Kidney (tissue), 14 donors: Measurements from ENCODE around the gene OR2K2. TPM values are rescaled to one million over a fixed set of nuclear protein-coding genes. Genes with fewer than 3 reads are reported as not detected.
"Not testable (repeated sequence)": the region's sequence is repeated elsewhere in the genome, so short reads cannot be mapped to it uniquely, and the experiment has no call there.

Experiments used
- DNase-seq, 5 donors: peaks; one replicate each; pipeline ENCODE4 v3.0.0-alpha.2; 2013 to 2020
- FAIRE-seq: peaks from 2 replicates; lab custom pipeline; 2012; peaks lifted over from hg19 to GRCh38; lab: Jason Lieb, UNC
- H3K27ac ChIP-seq, 2 donors: one replicate each; pipeline ENCODE4 v1.7.0; 2013; ENCODE audit warnings: low read depth in 2 of 2, low read length in 2 of 2, inconsistent platforms in 1 of 2
- H3K27me3 ChIP-seq: one replicate; pipeline ENCODE4 v1.7.1; 2013; ENCODE audit warnings: low read length, inconsistent platforms; ENCODE audit not compliant: control insufficient read depth, insufficient read depth
- H3K36me3 ChIP-seq, 3 donors: one replicate each; pipeline versions ENCODE4 v1.7.0 to v1.7.1; 2013; ENCODE audit warnings: low read length in 3 of 3, control low read depth in 1 of 3, inconsistent platforms in 1 of 3; ENCODE audit not compliant: insufficient read depth in 3 of 3, control insufficient read depth in 2 of 3
- H3K4me1 ChIP-seq, 3 donors: one replicate each; pipeline versions ENCODE4 v1.7.0 to v1.7.1; 2013; ENCODE audit warnings: low read length in 3 of 3, inconsistent platforms in 1 of 3, low read depth in 1 of 3; ENCODE audit not compliant: control insufficient read depth in 2 of 3, insufficient read depth in 2 of 3
- H3K4me3 ChIP-seq, 3 donors: one replicate each; pipeline versions ENCODE4 v1.7.0 to v1.8.1; 2013; ENCODE audit warnings: low read length in 3 of 3, control low read depth in 1 of 3, inconsistent platforms in 1 of 3
- H3K9ac ChIP-seq, 3 donors: one replicate each; pipeline versions ENCODE4 v1.7.0 to v1.7.1; 2013; ENCODE audit warnings: low read length in 3 of 3, control low read depth in 1 of 3, inconsistent platforms in 1 of 3
- H3K9me3 ChIP-seq, 3 donors: one replicate each; pipeline versions ENCODE4 v1.7.0 to v1.7.1; 2013; ENCODE audit warnings: low read length in 3 of 3, control low read depth in 1 of 3, inconsistent platforms in 1 of 3; ENCODE audit not compliant: control insufficient read depth in 2 of 3, insufficient read depth in 1 of 3
- CTCF ChIP-seq: IDR thresholded peaks from 3 replicates; pipeline ENCODE4 v1.5.1; 2012; ENCODE audit warnings: mild to moderate bottlenecking, moderate library complexity, borderline replicate concordance; ENCODE audit not compliant: insufficient read depth; ENCODE audit errors: extremely low read depth
- intact Hi-C: fragments of 100-400 bp; cut with DNase I; formaldehyde crosslinking; loops from one replicate; pipeline ENCODE4 v1.11.1; 2022
- polyA plus RNA-seq: library from polyadenylated mRNA; stranded (reverse); fragments of 350-450 nt; fragmentation: Illumina TruSeq; extraction: RNeasy Lipid Tissue Mini Kit (QIAGEN cat#74804); gene quantifications from one replicate; pipeline ENCODE4 v1.2.3, GENCODE V29; 2014; ENCODE audit warnings: low read depth, low replicate concordance; ENCODE audit not compliant: insufficient read depth
- total RNA-seq: library from RNA; stranded (reverse); fragmentation: NEBNext Ultra II Directional; extraction: Animal tissue kit (Norgen Biotek cat#: 25700); gene quantifications from one replicate; pipeline ENCODE4 v1.2.1, GENCODE V29; 2021
- donor health status: control.
- donor health status: control.
- donor health status: control.
- donor health status: control.
- donor health status: control.
- donor health status: DM: yes; HTN: yes; CAD: no.
- donor health status: Normal renal cell carcinoma (clear cell type).

OR2K2 gene
- total and polyA plus RNA-seq, 2 donors from 2014 or later = not detected

GRCh38 chr9:111300140-111300735 lies 29.8 kb downstream of the OR2K2 start:
- FAIRE-seq (no peak), DNase-seq (peak in 1 of 5 donors; percentile 16)
- Histone ChIP-seq H3K36me3 (no peaks in the 10 kb centered on the region), H3K9ac (no peak overlapping the region), H3K27ac (no peak overlapping the region), H3K27me3 (no peaks in the 10 kb centered on the region), H3K4me1 (no peaks in the 10 kb centered on the region), H3K4me3 (no peak overlapping the region), H3K9me3 (no peaks in the 10 kb centered on the region)
- intact Hi-C loops = loop anchor here (10.0 kb wide), 1 partner anchor 665 kb away; no protein-coding TSS in a partner anchor
- TF ChIP-seq CTCF = no peak

GRCh38 chr9:111299599-111299966 lies 30.4 kb downstream of the OR2K2 start:
- intact Hi-C loops, H3K36me3 ChIP-seq, H3K4me1 ChIP-seq, H3K27me3 ChIP-seq, H3K9me3 ChIP-seq, H3K27ac ChIP-seq, FAIRE-seq, H3K9ac ChIP-seq: not testable (repeated sequence)
- DNase-seq = peak in 1 of 5 donors; percentile 11
- peak overlapping the region in 1 of 3 donors; percentile 28 for H3K4me3 ChIP-seq

GRCh38 chr9:111298731-111299598 lies 31.1 kb downstream of the OR2K2 start:
- H3K36me3 ChIP-seq = no peaks in the 10 kb centered on the region
- no peaks in the 10 kb centered on the region for H3K9me3 ChIP-seq
- FAIRE-seq = peak; percentile 99
- H3K27ac ChIP-seq = no peak overlapping the region
- H3K9ac ChIP-seq = no peak overlapping the region
- intact Hi-C loops = no loop called here
- no peaks in the 10 kb centered on the region for H3K4me1 ChIP-seq
- TF ChIP-seq CTCF = peak; percentile 77
- H3K27me3 ChIP-seq = no peaks in the 10 kb centered on the region
- DNase-seq = peak in 4 of 5 donors; percentile 18 to 89 (median 86)
- H3K4me3 ChIP-seq = peak overlapping the region in 1 of 3 donors; percentile 28

- H3K27me3 ChIP-seq = no peaks in the 10 kb centered on the region
- DNase-seq (no peak), FAIRE-seq (no peak)
- H3K4me1 ChIP-seq = no peaks in the 10 kb centered on the region
- no peaks in the 10 kb centered on the region for H3K36me3 ChIP-seq
- TF ChIP-seq CTCF = no peak
- intact Hi-C loops = no loop called here
- H3K4me3 ChIP-seq = no peak overlapping the region
- H3K27ac ChIP-seq = no peak overlapping the region
- H3K9me3 ChIP-seq = no peaks in the 10 kb centered on the region
- no peak overlapping the region for H3K9ac ChIP-seq
These were observed 31.9 kb downstream of the OR2K2 start for GRCh38 chr9:111298111-111298510.
